ENCODE measurements around the gene CSF3R.

DNA sequence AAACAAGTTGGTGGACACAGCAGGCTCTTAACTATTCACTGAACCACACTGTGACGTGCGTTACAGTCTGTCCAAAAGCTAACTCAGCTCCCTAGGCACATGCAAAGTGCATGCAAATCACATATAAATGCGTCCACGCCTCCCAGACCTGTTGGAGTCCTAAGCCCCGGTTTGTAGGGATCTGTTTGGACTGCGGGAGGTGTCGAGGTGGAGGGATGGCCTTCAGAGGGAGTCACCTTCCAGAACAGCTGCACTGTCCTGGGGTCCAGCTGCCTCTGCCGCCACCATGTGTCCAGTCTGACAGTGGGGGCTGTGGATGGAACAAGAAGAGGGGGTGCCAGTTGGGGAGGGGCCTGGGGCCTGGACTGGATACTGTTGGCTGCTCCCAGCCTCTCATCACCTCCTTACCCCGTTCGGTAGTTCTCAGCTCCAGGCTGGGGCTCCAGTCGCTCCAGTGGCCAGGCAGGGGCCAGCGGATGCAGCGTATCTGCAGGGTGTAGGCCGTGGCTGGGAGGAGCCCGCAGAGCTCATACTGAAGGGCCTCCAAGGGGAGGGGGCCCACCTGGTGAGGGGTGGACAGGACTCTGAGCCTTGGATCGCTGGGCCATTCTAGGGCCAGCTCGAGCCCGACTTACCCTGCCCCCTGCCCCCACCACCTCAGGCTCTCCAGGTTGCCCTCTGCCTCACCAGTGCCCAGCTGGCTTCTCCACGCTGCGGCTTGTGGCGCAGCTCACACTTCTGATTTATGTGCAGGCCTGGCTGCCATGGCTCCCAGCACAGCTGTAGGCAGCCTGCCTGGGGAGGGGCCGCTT is 10.7 kb downstream of the CSF3R start:
- TF ChIP-seq, protein P1, sequence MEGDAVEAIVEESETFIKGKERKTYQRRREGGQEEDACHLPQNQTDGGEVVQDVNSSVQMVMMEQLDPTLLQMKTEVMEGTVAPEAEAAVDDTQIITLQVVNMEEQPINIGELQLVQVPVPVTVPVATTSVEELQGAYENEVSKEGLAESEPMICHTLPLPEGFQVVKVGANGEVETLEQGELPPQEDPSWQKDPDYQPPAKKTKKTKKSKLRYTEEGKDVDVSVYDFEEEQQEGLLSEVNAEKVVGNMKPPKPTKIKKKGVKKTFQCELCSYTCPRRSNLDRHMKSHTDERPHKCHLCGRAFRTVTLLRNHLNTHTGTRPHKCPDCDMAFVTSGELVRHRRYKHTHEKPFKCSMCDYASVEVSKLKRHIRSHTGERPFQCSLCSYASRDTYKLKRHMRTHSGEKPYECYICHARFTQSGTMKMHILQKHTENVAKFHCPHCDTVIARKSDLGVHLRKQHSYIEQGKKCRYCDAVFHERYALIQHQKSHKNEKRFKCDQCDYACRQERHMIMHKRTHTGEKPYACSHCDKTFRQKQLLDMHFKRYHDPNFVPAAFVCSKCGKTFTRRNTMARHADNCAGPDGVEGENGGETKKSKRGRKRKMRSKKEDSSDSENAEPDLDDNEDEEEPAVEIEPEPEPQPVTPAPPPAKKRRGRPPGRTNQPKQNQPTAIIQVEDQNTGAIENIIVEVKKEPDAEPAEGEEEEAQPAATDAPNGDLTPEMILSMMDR (conservative IDR thresholded peaks at IDR 0.05 in 1 of 2, IDR thresholded peaks at IDR 0.05 in 1 of 2; ENCODE audit: extremely low read depth in 1 of 2, insufficient read depth in 1 of 2, low read depth in 1 of 2, low read length in 2 of 2), result no peak
- TF ChIP-seq EZH2 (IDR thresholded peaks at IDR 0.05; ENCODE audit: borderline replicate concordance, low read length), result no peak

Data from mammary epithelial cell (primary cell).